GM15510 (cell line): ENCODE results near the gene PRPF40A.
A peak's percentile ranks its signal among the peaks of the same experiment; 100 is the strongest.

Source experiments
- POLR2A ChIP-seq: IDR thresholded peaks from 3 replicates; pipeline ENCODE4 v1.6.1; 2011; ENCODE audit warnings: borderline replicate concordance; ENCODE audit not compliant: insufficient read length; ENCODE audit errors: extremely low read depth

The PRPF40A gene

DNA sequence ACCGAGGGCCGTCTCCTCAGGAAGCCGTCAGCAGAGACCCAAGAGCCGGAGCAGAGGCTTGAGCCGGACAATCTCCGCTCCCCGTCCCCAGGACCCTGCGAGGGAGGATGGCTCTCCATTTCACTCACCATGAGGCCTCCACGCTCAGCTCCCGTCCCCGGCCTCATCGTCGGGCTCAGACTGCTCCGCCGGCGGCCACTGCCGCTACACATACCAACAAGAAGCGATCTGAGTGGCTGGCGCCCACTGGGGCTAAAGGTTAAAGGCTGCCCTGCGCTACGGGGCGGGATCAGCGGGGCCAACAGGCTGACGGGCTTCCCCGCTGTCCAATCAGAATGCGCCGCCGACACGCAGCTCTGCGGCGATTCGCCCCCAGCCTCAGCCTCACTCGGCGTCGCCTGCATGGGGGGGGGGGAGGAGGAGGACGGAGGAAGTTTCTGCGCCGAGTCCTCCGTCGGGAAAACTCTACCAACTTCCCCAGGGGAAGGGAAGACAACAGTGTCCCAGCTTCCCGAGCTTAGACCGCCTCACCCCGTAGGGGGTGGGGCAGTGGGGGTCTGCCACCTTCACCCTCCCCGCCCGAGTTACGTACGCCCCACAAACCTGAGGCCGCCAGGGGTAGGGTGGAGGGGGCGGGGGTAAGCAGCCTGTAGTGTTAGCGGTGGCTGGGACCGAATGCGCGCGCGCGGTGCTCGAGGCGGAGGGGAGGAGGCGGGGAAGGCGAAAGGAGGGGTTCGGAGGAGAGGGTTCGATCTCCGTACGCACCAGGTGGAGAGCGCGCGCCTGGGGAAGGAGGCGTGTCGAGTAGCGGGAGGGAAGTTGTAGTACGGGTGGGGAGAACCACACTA, at the start of gene PRPF40A:
PRPF40A (minus strand) TSS at position 234 of the 848 bp plus-strand sequence; CDS start at position 212, 22 bp downstream.
- TF ChIP-seq POLR2A = peak; percentile 78

DNA sequence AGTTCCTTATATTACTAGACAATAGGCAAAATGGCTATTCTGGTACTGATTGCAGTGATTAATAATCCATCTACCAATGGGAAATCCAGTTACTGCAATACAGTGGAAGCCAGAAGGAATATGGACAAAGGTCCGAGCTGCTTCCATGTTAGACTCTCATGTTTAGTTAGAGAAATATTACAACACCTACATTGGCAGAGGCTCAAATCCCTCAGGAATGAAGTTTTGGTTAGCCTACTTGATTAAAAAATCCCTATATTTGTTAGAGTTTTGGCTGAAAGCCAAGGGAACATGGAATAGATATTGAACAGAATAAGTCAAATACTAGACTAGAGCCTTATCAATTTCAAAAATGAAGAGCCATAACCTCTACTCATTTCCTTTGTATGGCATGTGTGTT, 49.7 kb upstream of the PRPF40A start:
- TF ChIP-seq POLR2A = no peak

DNA sequence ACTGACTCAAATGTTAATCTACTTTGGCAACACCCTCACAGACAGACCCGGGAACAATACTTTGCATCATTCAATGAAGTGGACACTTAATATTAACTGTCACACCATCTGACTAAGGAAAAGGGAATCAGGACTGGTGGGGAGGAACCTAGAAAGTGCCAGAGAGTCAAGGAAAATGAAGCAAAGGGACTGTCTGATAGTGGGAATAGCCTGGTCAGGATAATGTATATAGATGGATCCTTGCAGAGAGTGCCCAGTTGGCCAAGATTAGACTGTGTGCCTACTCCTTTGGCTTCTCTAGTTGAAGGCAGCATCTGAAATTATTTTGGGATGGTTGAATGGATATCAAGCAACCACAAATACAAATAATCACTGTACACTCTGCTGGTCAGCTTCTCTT, 46.4 kb upstream of the PRPF40A start:
- TF ChIP-seq POLR2A = no peak

DNA sequence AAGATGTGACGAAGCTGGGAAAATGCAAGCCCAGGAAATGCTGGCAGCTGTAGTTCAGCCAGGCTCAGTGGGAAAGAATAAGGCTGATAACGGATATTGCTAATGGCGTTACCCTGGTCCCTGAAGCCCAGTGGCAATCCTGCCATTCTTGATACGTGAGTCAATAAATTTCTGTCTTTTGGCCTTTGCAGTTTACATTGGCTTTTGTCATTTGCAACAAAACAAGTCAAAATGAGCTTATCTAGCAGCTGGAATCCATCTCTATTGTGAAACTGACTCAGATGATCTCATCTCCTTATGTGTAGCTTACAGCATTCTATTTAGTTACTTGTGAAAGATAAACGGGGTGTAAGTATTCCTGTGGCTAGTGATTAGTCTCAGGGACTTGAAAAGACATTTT, 44.9 kb upstream of the PRPF40A start:
- no peak for TF ChIP-seq POLR2A

DNA sequence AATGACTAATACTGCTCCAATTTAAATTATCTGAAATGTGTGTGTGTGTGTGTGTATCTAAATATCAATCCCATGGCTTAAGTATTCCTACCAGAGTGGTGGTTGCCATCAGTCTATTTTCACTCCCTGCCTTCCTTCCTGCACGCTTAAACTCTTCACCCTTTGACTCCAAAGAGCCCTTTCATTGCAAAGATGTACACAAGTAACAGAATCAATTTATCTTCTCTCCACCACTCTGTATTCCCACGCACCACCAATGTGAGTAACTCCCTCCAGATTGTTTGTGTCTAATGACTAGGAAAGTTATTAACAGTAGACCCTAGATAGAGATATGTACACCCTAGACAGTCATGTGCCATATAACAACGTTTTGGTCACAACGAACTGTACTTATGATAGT, 44.0 kb upstream of the PRPF40A start:
- TF ChIP-seq POLR2A = no peak

DNA sequence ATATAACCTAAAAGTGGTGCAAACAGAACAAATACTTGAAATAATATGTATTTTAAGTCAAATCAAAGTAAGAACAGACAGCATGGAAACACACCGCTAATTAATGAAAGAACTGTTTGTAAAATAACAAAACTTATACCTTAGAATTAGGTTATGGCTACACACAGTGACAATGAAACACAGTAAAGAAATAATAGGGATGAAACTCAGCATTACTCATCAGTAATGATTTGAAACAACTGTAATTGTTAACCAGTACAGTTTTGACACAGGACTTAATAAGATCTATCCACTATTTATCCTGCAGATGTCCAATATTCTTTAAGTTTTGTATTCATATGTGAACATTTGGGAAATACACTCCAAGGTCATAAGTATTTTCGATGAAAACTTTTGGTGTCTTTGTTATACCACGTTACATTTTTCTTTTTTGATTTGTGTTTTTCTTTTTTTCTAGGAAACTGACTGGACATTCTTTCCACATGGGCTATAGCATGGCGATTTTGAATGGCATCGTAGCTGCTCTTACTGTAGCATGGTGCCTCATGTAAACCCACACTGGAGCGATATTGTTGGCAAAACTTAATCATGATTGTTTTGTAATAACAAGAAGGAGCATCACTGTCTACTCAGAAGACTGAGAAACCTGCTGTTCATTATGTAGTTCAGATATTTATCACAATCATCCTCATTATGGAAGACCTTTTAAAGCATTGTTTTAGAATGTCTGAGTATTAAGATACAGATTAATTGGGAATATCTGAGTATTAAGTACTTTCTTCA, 42.2 kb upstream of the PRPF40A start:
- TF ChIP-seq POLR2A = no peak

DNA sequence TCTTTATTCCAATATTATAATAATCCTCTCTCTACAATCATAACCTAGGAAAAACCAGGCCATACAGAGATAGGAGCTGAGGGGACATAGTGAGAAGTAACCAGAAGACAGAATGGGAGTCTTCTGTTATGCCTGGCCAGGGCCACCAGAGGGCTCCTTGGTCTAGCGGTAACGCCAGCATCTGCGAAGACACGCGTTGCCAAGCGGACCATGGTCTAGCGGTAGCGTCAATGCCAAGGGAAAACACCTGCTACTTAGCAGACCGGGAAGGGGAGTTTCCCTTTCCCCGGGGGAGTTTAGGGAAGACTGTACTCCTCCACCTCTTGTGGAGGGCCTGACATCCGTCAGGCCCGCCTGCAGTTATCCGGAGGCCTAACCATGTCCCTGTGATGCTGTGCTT, 37.8 kb upstream of the PRPF40A start:
- TF ChIP-seq POLR2A = no peak

DNA sequence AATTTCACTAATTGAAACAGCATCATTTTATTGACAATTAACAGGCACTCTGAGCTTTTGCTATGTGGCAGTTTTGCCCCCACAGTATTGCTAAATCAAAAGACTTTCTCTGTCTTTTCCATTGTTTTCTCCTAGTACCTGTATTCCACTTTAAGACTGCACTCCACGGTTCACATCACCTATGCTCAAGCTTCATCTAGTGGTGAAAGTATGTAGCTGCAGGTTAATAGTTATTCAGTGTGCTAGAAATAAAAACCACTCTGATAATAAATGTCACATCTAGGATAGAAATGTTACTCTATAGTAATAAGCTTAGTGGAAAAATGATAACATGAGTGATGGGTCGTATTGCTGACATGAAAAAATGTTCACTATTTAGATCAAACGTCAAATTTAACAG, 25.7 kb upstream of the PRPF40A start:
- TF ChIP-seq POLR2A = no peak

DNA sequence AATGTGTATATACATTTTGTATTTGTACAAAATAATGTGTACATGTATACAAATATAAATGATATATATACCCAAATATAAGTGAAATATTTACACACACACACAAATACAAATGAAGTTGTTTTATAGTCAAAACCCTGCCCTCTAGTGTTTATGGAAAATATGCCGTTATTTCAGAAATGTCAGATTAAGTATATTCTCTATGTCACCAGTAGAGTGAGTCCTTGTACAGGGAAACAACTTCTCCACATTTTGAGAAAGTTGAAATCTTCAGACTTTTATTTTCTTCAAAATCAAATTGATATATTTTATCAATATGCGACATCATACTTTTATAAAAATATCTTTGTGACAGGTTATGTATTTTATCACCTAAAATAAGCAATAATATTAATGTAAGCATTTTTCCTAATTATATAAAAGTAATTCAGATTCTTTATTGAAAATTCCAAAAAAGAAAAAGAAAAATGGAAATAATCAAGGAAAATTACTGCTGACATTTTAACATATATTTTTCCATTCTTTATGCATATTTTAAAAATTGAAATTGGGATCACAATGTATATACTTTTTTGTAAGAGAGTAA, 23.6 kb upstream of the PRPF40A start:
- TF ChIP-seq POLR2A = no peak

DNA sequence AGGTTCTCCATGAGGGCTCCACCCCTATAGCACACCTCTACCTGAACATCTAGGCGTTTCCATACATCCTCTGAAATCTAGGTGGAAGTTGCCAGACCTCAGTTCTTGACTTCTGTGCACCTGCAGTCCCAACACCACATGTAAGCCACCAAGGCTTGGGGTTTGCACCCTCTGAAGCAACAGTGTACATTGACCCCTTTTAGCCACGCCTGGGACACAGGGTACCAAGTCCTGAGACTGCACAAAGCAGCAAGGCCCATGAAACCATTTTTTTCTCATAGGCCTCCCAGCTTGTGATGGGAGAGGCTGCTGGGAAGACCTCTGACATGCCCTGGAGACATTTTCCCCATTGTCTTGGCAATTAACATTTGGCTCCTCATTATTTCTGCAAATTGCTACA, 21.2 kb upstream of the PRPF40A start:
- no peak for TF ChIP-seq POLR2A

DNA sequence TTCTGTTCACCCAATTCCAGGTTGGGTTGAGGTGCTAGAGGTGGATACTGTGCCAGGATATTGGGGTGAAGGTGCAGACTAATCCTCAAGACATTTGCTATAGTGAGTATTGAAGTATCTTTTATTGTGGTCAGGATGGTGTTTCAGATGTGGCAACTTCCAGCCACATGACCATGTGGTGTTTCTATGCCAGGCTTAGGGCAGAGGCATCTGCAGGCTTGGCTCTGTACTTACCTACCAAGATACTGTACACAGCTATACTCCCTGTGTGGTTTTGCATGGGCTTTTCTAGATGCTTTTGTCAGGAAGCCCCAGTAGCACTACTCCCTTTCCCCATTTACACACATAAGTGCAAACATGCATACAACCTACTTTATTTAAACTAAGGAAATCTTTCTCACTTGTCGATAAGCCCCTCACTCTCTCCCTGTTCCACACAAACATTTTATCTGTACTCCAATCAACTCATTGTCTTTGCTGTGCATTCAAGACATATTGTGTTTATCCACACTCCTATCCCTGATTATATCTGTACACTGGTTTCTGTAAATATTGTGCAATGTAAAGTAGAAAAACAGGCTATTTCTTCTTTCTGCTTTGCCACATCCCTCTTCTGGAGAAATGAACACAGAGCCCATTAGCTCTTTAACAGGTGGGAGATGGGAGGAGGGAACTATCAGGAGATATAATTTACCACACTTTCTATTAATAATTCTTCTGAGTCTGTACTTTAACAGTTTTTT, 13.5 kb upstream of the PRPF40A start:
- TF ChIP-seq POLR2A = no peak

DNA sequence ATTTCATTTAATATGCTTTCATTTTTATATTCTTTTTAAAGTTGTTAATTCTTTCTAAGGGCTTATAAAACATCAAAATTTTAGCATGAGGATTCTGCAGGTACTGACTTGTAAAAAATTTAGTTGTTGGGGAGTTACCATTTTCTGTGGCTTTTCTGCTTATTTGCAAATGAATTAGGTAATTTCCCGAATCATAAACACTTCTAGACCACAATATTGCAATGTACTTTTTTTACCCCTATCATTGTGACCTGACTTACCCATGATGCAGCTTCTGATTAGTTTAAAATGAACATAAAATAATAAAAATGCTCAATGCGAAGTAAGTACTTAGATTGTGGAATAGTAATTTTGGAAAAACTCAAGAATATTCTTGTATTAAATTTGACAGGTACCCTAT, 12.6 kb upstream of the PRPF40A start:
- no peak for TF ChIP-seq POLR2A

DNA sequence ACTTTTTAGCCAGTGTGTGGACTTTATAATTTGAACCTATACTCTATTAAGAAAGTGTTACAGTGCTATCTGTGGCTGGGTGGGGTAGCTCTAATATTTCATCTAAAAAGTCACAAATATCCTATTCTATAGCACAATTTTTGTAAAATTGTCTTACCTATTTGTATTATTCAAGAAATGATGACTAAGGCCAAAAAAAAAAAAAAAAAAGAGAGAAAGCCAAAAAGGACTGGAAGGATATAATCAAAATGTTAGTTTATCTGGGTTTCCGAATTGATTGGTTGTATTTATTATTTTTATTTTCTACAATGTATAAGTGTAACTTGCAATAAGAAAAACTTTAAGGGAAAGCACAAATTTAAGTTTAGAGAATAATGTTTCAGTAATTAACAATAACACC, 6.7 kb upstream of the PRPF40A start:
- TF ChIP-seq POLR2A = no peak

DNA sequence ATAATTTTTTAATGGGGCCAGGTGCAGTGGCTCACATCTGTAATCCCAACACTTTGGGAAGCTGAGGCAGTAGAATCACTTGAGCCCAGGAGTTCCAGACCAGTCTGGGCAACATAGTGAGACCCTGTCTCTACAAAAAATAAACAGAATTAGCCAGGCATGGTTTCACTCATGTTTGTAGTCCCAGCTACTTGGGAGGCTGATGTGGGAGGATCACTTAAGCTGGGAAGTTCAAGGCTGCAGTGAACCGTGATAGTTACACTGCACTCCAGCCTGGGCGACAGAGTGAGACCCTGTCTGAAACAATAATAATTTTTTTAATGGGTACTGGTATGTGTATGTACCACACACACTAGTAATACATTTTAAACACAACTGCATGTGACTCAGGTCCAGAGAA, 3.5 kb upstream of the PRPF40A start:
- no peak for TF ChIP-seq POLR2A
